HG03097 (cell line): ENCODE results near the gene ITGB3BP.
"Not testable (repeated sequence)": the region's sequence is repeated elsewhere in the genome, so short reads cannot be mapped to it uniquely, and the experiment has no call there.

Source experiments
- ATAC-seq: cut with Tn5 transposase; IDR thresholded peaks from one replicate; pipeline ENCODE4 v1.9.1; 2021; ENCODE audit not compliant: unreplicated experiment, low FRiP score

The ITGB3BP gene

DNA sequence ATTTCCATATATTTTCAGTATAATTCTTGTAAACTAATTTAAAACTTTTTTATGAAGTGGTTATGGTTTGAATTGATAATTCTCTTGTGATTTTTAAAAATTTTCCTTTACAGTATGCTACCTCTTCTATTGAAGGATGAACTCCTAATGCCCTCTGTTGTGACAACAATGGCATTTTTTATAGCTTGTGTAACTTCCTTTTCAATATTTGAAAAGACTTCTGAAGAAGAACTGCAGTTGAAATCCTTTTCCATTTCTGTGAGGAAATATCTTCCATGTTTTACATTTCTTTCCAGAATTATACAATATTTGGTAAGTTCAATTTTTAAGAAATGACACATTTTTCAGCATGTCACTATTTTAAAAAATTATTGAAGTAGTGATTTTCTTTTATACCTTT lies 94.2 kb downstream of the ITGB3BP start:
- no peak for ATAC-seq

- no peak for ATAC-seq
Observed at GRCh38 chr1:63423649-63424048, 99.4 kb downstream of the ITGB3BP start.

DNA sequence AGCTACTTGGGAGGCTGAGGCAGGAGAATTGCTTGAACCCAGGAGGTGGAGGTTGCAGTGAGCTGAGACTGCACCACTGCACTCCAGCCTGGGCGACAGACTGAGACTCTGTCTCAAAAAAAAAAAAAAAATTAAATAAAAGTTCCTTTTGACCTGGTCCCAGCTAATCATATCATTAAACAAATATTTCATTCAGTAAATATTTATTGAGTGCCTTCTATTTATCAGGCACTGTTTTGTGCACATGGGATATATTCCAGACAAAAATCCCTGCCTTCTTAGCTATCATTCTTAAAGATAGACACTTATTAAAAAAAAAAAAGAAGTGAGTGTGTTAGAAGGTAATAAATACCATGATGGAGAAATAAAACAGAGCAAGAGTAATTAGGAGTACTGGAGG lies 102.3 kb downstream of the ITGB3BP start:
- not testable (repeated sequence) for ATAC-seq

DNA sequence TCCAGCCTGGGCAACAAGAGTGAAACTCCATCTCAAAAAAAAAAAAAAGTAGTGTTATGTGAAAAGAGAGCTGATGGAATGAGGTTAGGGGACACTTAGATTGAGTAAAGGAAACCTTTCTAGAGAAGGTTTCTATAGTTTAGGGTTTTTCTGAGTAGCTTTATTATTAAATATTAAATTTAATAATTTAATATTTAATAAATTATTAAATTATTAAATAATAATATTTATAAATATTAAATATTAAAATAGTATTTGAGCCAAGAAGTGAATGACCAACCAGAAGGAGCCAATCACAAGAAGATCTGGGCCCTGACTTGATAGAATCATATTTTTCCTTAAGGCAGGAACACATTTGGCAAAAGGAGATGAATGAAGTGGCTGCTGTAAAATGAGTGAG lies 104.9 kb downstream of the ITGB3BP start:
- ATAC-seq, result no peak

GRCh38 chr1:63414691-63415365 lies 108.2 kb downstream of the ITGB3BP start:
- no peak for ATAC-seq

DNA sequence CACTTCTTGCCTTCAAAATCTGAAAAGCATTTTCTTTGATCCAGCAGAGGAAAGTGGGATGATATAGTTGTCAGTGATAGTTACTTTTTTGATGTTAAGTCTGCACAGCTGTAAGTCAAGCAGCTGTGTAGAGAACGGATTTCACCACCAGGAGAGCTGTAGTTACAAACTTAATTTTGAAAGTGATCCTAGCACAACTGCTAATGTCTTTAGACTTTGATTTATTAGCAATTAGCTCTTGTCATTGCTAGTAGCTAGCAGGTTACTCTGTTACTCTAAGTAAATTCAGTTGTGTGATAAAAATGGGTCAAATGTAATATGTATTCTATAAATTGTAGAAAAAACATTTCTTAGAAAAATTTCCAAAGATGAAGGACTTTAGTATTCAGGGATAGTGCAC lies 109.6 kb downstream of the ITGB3BP start:
- ATAC-seq, result no peak

DNA sequence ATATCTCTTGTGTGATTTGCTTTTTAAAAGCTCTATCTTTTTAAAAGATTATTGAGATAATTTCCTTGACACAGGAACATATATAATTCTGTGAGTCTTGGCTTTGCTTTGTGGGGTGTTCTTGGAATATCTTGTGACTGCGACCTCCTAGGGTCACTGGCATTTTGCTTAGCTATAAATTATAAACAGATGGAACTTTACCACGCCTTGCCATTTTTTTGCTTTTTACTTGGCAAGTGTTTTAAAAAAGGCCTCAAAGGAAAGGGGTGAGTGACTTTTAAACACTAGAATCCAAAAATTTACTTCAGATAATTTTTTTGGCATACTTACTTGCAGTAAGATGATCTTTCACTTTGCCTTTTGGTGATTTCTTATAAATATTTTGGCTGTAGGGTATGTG lies 112.0 kb downstream of the ITGB3BP start:
- no peak for ATAC-seq

DNA sequence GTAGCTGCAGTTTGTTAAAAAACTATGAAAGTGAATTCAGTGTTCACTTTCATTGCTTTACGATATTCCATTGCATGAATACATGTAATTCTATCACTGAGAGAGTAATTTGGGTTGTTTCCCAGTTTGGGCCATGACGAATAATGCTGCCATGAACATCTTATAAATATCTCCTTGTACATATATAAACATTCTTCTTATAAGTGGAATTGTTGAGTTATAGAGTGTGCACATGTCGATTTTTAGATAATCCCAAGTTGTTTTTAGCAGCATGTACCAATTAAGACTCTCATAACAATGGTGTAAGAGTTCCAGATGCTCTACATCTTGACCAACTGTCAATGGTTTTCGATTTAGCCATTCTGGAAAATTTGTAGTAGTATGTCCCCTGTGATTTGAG lies 114.7 kb downstream of the ITGB3BP start:
- no peak for ATAC-seq

DNA sequence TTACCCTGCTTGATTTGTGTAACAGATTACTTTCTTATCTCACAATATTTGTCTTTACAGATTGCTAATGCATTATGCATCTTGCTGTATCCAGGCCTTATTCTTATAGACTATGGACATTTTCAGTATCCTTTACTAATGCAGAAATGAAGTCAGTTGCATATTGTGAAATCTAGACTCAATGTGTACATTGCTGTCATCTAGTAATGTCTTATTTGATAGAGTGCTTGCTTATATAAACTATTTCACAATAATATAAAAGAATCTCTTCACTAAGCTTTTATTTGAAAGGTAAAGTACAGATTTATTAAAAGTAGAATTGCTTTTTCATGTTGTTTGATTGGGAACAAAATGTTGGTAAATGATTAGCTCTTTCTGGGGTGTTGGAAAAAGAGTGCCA lies 116.0 kb downstream of the ITGB3BP start:
- ATAC-seq, result no peak

GRCh38 chr1:63405987-63406386 lies 117.0 kb downstream of the ITGB3BP start:
- ATAC-seq, result no peak

DNA sequence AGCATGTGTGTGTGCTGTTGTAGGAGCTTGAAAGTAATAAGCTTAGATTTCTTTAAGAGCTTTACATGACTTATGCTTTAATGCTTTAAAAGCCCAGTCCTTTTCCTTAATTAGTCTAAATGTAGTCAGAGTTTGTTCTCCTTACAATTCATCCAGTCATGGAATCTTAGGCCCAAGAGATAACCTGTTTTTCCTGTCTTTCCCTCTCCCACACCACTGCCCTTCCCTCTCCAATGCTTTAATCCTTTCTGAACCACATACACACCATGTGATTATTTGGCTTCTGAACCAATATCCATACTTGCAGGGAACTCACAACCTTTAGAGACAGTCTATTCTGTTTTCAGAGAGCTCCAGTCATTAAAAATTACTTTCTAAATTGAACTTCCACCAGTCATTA lies 118.0 kb downstream of the ITGB3BP start:
- ATAC-seq, result no peak

GRCh38 chr1:63403386-63403785 lies 119.6 kb downstream of the ITGB3BP start:
- ATAC-seq, result no peak

GRCh38 chr1:63401945-63402344 lies 121.1 kb downstream of the ITGB3BP start:
- no peak for ATAC-seq
